NT2/D1 (cell line): ENCODE measurements around the gene DPYSL5.

Source experiments
- SUZ12 ChIP-seq: IDR thresholded peaks from 2 replicates; pipeline ENCODE4 v1.6.1; 2011; ENCODE audit not compliant: insufficient read length, insufficient read depth; ENCODE audit errors: extremely low read depth
- YY1 ChIP-seq: IDR thresholded peaks from 2 replicates; pipeline ENCODE4 v1.6.1; 2011; ENCODE audit not compliant: insufficient read length, insufficient read depth
- ZNF274 ChIP-seq: IDR thresholded peaks from 2 replicates; pipeline ENCODE4 v1.6.1; 2011; ENCODE audit warnings: mild to moderate bottlenecking, low read depth, low read length

DNA sequence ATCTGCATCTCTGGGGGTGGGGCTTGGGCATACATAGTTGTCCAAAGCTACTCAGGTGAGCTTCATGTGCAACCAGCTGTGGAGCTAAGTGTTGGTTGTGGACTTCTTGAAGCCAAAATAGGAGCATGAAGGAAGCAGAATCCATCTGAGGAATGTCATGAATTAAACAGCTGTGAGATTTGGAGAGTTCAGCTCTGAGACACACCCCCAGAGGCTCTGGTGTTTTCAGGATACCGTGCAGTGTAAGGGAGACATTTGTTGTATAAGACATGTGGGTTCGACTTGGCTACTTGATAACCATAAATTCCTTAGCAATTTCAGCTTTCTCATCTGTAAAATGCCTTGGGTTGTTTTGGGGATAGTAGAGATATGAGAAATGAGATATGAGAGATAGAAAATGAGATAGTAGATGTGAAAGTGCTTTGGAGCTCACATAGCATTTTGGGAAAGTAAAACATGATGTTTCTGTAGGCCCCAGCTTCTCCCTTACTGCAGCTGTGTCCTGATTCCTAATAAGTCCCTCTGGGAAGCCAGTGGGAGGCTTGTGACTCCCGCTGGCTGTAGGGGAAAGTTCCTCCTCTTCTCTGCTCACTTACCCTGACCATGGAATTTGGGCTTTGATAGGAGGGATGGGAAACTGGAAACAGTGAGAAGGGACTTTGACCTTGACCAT, 50.0 kb downstream of the DPYSL5 start:
- TF ChIP-seq ZNF274 (no peak), SUZ12 (no peak), YY1 (no peak)
